Stimulated activated CD8-positive, alpha-beta memory T cell treated with anti-CD3 and anti-CD28 coated beads, Interleukin-2, amount 100 ng/mL, for 1 hour (primary cell): ENCODE measurements around the gene MACROD1.

ENCODE experiments used
- DNase-seq, 2 donors: peaks; one replicate each; pipeline ENCODE4 v3.0.0-alpha.2; 2020; ENCODE audit warnings: low read depth in 2 of 2

MACROD1 gene

DNA sequence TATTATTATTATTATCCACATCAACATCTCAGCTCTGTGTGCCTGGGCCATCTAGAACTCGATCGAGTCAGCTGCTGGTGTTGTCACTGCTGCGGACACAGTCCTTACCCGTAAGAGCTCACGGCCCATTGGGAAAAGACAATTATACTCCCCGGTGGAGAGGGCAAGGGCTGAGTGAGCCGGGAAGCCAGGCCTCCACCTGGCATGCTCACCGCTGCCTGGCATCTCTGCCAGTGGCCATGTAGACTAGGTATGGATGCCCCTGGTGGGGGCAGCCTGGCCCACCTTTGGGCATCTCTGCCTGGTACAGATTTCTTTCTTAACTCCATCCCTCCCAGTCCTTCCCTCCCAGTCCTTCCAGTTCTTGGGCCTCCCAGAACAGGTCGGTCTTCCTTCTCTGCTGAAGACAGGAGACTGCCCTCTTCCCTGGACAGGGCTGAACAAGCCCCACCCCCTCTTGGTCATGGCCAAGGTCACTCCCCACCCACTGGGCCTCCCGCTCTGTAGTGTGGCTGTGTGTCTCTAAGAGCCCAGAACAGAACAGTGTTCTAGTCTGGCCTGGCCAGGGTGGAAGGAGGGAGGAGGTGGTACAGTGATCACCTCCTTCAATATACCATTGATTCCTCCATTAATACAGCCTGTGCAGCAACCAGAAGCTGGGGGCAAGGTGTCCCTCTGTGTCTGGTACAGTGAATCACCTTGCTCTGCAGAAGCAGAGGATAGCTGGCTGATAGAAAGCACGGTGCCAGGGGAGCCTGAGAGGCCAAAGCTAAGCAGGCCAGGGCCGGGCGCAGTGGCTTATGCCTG lies 72.5 kb downstream of the MACROD1 start:
- no peak for DNase-seq

DNA sequence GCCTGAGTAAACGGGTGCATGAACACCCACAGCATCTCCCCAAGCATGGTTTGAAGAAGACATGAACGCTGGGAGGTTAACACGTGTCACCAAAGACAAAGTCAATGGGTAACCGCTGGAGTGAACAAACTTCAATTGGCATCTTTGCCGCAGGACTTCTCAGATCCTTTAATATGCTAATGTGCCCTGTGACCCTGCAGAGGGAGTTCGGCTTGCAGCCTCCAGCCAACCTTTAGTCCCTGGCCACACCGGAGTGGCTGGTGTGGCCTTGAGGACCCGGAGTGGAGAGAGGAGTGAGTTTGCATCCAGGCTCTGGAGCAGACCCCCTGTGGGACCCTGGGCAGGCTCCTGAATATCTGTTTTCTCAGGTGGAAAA lies 73.2 kb downstream of the MACROD1 start:
- no peak for DNase-seq

GRCh38 chr11:64092111-64092760 lies 73.7 kb downstream of the MACROD1 start:
- DNase-seq, result no peak

- DNase-seq, result no peak
These were observed 75.0 kb downstream of the MACROD1 start for GRCh38 chr11:64090806-64091516.

- DNase-seq, result no peak
These were observed 75.8 kb downstream of the MACROD1 start for GRCh38 chr11:64089915-64090805.

GRCh38 chr11:64089493-64089892 lies 76.4 kb downstream of the MACROD1 start:
- DNase-seq, result no peak

GRCh38 chr11:64089027-64089360 lies 76.9 kb downstream of the MACROD1 start:
- no peak for DNase-seq

DNA sequence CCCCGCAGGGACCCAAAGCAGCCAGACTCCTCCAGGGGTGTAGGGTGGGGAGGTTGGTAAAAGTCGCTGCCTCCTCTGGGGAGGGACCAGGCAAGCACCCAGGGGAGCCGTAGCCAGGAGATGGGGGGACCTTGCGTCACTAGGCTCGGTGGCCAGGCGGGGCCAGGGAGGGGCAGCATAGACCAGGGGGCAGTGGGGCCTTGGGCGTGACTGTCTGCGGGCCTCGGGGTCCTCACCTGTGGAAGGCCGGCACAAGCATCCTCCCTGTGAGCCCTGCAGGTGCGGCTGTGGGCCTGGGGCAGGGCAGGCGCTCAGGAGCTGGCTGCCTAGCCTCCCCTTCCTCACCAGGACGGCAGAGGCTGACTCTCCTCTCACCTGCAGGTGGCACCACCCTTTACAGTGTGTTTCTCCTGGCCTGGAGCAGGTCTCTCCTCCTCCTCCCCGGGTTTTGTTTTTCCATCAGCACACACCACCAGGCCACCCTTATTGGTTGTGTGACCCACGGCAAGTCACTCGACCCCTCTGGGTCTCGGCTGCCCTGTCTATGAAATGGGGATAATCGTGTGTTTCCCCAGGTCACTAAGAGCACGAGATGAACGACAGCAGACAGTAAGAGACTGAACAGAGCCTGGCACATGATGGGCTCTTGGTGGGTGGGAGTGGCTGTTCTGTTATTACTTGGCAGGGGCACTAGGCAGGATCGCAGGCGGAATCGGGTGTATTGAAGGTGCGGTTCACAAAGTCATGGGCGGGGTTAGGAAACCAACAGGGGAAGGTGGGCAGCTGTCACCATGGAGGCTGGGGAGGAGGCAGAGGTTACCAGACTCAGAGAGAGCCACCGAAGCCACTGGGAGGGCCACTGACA lies 77.5 kb downstream of the MACROD1 start:
- DNase-seq, result no peak

DNA sequence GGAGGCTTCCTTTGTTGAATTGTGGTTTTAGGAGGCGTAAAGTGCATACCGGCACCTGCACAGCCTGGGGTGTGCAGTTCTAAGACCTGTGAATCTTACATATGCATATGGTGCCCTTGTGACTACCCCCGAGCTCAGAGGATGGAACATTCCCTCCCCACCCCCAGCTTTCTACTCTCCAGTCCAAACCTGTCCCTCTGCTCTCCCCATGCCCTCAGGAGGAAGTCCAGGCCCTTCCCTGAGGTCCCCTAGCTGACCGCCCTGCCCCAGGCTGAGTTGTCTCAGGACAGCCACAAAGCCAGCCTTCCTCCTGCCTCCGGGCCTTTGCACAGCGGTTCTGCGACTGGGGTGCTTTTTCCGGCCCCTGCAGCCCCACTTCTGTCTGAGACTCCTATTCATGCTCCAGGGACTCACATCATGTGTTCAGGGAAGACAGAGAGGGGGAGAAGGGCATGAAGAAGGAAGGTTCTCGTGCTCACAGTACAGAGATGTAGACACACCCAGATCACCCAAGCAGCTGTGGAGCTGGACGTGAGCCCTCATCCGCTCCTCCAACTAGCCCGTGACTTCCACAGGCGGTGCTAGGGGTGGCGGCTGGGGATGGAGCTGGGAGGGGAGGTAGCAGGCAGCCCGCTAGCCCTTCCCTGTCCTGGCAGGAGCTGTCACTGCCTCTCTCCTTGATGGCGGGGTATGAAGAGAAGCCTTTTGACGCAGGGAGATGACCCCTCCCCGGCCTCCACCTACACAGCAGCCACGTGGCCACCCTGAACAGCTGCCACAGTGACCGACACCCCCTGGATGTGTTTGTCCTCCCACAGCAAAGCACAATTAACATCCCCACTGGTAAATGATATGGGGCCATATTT lies 79.4 kb downstream of the MACROD1 start:
- no peak for DNase-seq

DNA sequence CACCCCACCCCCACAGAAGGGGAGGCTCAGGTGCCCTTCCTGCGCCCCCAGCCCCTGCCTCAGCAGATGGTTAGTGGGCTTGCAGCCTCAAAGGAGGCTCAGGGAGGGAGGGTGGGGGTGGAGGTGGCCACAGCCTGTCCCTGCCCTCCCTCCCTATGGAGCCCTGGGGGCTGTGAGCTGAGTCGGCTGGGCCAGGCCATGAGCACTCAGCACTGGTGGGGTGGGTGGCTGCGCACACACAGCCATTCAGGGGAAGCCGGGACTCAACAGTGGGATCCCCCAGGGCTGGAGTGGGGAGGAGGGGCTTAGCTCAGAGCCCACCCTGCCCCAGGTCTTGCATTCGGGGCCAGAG lies 80.0 kb downstream of the MACROD1 start:
- no peak for DNase-seq

DNA sequence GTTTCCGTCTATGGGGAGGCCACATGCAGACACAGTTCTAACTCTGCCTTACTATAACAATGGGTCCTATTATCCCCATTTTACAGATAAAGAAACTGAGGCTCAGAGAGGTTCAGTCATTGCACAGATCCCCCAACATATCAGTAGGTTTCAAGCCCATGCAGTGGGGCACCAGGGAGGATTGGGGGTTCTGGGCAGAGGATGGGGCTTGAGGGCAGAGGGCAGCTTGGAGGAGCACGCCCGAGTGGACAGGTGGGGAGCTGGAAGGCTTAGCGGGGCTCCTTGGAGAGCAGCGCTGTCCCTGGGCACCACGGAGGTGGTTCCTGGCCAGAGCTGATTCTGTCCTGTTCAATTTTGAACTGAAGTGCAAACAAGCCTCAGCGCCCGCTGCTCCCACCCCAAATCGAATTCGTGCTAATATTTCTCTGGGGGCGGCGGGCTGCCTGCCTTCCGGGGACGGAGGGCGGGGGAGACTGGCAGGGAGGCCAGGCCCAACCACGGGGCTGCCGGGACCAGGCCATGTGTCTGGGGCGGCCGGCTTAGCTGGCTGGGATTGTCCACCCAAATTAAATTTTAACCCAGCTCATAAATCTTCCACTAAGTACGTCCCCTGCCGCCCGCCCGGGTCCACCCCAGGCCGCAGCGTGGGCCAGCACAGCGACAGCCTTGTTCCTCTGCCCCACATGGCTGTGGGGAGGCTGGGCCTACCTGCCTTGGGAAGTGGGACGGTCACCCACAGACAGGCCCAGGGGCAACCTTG lies 80.8 kb downstream of the MACROD1 start:
- DNase-seq, result no peak

DNA sequence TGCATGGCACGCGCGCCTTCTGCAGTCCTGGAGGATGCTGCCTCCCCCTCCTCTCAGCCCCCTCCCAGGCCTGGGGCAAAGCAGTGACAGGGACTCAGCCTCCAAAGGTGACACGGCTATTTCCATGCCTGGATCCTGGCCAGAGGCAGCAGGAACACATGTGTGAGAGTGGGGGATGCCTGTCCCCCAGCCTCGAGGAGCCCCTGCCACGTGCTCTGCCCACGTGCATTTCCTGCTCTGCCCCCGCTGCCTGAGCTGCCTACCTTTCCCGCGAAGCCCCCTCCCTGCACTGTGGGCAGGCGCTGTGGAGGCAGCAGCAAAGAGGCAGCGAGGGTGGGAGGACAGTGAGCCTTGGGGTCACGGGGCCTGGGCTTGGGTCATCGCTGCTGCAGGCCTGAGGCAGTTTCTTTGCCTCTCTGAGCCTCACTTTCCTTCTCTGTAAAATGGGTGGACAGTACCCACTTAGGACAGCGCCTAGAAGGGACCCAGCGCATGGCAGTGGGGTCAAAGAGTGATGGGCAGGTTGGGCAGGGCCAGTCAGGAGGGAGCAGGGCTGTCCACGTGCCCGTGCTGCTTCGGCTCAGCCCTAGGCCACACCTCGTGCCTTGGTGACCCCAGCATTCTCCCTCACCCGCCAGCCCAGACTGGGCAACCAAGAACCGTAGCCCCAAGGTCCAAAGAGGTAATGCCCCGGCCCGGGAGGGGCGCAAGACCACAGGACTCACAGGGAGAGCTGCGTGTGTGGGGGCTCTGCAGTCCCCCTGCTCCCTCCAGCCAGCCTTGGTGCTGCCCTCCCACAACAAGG lies 81.6 kb downstream of the MACROD1 start:
- DNase-seq, result no peak

DNA sequence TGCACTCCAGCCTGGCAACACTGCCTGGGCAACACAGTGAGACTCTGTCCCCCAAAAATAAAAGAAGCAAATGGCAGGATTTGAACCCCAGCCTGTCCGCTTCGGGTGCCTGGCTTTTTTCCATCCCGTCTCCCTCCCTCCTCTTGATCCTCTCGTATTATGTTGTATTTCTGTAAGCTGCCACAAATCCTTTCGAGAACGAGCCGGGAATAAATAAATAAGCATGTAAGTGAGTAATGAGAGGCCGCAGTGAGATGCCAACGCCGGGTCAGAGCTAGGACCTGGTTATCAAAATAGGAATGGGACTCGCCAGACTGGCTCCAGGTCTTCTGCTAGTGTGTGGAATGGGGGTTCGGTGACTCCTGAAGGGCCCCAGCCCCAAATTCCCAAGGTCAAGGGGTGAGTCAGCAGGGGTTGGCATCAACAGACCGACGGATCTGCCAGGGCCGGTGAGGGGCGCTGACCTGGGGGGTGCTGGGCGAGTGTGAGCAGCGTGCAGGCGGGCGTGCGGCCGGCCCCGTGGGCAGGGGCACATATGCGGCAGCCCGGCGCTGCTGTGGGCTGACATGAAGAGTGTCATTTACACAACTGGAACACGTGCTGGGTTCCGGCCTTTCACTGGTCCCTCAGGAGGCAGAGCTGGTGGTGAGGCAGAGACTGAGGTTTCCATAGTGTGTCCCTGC lies 82.4 kb downstream of the MACROD1 start:
- DNase-seq, result no peak

GRCh38 chr11:64081745-64082442 lies 84.0 kb downstream of the MACROD1 start:
- DNase-seq, result no peak

- no peak for DNase-seq
These were observed 85.5 kb downstream of the MACROD1 start for GRCh38 chr11:64080390-64080789.

DNA sequence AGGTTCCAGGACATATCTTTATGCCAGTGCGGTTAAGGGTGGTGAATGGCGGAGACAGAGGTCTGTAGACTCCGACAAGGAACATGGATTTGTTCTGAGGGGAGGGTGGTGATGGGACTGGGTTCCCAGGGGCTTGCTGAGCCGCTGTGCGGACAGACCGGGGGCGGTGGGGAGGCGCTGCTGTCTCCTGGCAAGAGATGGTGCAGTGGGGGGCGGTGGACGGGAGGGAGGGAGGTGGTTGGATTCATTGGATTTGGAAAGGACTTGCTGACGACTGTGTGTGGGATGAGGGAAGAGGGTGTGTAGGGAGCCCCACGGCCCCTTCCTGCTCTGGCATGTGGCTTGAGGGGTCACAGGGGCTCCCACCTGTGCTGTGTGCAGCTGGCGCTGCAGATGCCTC lies 87.0 kb downstream of the MACROD1 start:
- DNase-seq, result no peak

DNA sequence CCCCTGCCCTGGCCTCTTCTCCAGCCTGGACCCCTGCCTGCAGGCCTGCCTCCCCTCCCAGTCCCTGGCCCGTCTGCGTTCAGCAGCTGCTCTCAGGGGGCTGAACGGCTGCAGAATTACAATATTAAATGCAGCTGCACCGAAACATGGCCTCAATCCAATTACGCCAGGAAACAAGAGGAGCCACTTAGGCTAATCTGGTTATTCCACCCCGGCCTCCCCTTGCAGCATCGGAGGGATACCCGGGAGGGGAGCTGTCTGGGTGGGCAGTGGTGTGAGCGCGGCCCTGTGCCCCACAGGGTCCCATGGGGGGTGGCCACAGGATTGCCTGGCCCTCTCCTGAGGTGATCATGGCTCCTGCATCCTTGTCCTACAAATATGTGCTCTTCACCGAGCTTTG lies 87.6 kb downstream of the MACROD1 start:
- DNase-seq, result no peak
